Bronchial epithelial cell (primary cell): Measurements from ENCODE around the gene PC. TPM values are rescaled to one million over a fixed set of nuclear protein-coding genes. Genes with fewer than 3 reads are reported as not detected.

Source experiments
- DNase-seq: peaks from one replicate; pipeline ENCODE4 v3.0.0-alpha.2; 2010; ENCODE audit warnings: low read depth
- FAIRE-seq: peaks from 2 replicates; lab custom pipeline; 2011; peaks lifted over from hg19 to GRCh38; lab: Jason Lieb, UNC
- H3K27me3 ChIP-seq: 2 replicates; pipeline ENCODE4 v1.5.1; 2011; ENCODE audit warnings: low read length; ENCODE audit not compliant: control insufficient read depth, insufficient read depth
- H3K36me3 ChIP-seq: 2 replicates; pipeline ENCODE4 v1.5.1; 2011; ENCODE audit warnings: low read length; ENCODE audit not compliant: control insufficient read depth, insufficient read depth
- H3K4me3 ChIP-seq: 2 replicates; pipeline ENCODE4 v1.5.1; 2011; ENCODE audit warnings: mild to moderate bottlenecking, low read depth, low read length, control low read depth
- total RNA-seq: library from RNA; depleted of rRNA; stranded (reverse); fragments of >200 nt; gene quantifications from 2 replicates; pipeline ENCODE4 v1.2.1, GENCODE V29; 2014
- TF ChIP-seq, protein P1 (sequence below): IDR thresholded peaks from 2 replicates; pipeline ENCODE4 v1.5.1; 2011; ENCODE audit warnings: mild to moderate bottlenecking, moderate library complexity, low read length, control low read depth, inconsistent platforms; ENCODE audit not compliant: insufficient read depth, severe bottlenecking

Gene PC
- total RNA-seq, 1 donor from 2014 or later: 14.2 TPM

DNA sequence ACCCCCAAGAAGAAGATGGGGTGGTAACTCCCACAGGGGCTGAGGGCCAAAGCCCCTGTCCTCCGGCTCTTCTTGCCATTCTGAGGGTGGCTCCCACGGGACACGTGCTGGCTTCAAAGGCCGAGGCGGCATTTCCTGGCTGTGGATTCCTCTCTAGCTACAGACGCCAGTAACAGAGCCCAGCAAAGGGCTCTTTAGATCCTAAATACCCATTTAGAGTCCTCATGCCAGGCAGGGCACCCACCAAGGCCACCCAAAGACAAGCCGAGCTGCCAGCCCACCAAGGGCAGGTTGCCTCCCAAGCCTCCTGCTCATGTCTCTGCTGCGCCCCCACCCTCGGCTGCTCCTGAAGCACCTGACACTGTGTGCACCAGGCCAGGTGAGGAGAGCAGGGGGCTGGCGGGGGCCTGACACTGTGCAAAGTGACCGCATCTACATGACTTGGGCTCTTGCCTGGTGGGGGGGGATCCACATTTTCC lies 95.6 kb downstream of the PC start:
- H3K4me3 ChIP-seq: no peak overlapping the region
- no peaks in the 10 kb centered on the region for H3K27me3 ChIP-seq
- TF ChIP-seq, protein P1, sequence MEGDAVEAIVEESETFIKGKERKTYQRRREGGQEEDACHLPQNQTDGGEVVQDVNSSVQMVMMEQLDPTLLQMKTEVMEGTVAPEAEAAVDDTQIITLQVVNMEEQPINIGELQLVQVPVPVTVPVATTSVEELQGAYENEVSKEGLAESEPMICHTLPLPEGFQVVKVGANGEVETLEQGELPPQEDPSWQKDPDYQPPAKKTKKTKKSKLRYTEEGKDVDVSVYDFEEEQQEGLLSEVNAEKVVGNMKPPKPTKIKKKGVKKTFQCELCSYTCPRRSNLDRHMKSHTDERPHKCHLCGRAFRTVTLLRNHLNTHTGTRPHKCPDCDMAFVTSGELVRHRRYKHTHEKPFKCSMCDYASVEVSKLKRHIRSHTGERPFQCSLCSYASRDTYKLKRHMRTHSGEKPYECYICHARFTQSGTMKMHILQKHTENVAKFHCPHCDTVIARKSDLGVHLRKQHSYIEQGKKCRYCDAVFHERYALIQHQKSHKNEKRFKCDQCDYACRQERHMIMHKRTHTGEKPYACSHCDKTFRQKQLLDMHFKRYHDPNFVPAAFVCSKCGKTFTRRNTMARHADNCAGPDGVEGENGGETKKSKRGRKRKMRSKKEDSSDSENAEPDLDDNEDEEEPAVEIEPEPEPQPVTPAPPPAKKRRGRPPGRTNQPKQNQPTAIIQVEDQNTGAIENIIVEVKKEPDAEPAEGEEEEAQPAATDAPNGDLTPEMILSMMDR: no peak
- no peak for FAIRE-seq
- no peak for DNase-seq
- H3K36me3 ChIP-seq: peaks cover 22% of the 10 kb centered on the region

DNA sequence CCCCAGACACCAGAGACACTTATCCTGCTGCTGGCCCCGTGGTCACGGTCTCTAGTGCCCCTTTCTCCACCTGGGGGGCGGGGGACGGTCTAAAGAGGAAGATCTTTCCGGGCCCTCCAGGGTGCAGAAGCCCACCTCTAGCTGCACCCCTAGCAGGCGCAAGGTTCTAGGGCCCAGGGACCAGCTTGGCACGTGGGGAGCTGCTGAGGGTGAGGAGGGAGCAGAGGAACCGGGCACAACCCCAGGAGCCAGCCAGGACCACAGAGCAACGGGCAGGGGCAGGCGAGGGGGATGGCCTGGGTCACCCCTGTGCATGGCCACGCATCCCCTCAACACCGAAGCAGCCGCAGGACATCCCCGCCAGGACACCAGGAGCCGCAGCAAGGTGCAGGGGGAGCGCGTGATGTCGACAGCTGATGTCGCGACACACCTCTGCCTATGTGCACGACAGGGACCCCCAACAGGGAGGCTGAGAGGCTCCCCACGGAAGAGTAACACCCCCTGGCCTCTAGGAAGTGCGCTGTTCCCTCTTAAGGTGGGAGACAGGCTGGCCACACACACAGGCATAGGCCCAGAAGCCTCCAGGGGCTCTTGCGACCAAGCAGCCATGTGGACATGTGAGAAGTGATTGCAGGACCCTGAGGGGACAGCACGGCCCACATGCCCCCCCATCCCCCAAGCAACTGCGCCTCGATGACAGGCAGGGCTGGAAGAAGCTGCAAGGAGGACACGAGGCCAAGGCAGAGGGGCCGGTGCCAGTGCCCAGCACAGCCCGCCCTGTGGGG lies 96.2 kb downstream of the PC start:
- FAIRE-seq: no peak
- DNase-seq: no peak
- Histone ChIP-seq H3K4me3 (no peak overlapping the region), H3K36me3 (peaks cover 19% of the 10 kb centered on the region), H3K27me3 (no peaks in the 10 kb centered on the region)
- TF ChIP-seq, protein P1: no peak

DNA sequence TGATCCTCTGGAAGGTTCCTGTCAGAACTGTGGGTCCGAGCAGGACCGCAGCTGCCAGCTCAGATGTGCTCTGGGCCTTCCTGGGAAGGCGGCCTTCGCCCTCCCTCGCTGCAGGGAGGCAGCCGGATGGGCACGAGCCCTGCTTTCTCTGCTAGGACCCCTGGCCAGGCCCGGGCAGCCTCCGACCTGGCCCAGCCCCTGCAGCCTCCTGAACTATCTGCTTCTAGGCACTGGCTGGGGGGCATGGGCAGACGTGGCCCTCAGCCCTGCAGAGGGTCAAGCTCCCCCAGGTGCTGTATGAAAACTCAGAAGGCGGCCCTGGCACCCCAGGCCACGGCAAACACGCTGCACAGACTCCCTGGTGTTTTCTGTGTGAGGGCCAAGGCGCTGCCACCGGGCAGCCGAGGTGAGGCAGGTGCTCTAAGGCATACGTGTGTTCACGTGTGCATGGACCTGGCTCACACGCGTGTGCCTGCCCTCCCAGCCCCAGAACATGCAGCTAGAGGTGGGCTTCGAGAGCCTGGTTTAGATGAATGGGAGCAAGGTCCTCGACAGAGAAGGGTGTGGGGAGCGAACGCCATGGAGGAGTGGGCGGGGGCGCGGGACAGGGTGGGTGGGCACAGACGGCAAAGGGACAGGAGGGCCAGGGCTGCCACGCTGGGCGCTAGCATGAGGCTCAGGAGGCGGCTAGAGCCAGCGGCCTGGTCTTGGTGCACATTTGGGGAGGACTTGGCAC lies 97.0 kb downstream of the PC start:
- no peaks in the 10 kb centered on the region for H3K27me3 ChIP-seq
- TF ChIP-seq, protein P1: no peak
- DNase-seq (no peak), FAIRE-seq (no peak)
- H3K36me3 ChIP-seq: peaks cover 19% of the 10 kb centered on the region
- H3K4me3 ChIP-seq: no peak overlapping the region

DNA sequence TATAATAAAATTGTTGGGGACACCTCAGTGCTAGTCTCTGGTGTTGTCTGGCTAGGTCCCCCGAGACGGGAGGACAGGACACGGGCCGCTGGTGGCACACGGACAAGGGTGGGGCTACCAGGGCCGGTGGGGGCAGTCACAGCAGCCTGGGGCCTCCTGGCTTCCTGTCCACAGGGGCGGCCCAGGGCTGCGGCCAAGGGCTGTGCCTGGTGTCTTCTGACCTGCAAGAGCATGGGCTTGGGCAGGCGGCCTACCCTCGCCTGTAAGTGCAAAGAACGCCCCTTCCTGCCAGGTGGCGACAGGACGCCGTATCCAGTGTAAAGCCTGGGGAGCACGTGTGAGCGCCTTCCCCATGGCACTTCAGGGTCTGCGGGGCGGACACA lies 97.7 kb downstream of the PC start:
- H3K36me3 ChIP-seq: peaks cover 14% of the 10 kb centered on the region
- DNase-seq (no peak), FAIRE-seq (no peak)

DNA sequence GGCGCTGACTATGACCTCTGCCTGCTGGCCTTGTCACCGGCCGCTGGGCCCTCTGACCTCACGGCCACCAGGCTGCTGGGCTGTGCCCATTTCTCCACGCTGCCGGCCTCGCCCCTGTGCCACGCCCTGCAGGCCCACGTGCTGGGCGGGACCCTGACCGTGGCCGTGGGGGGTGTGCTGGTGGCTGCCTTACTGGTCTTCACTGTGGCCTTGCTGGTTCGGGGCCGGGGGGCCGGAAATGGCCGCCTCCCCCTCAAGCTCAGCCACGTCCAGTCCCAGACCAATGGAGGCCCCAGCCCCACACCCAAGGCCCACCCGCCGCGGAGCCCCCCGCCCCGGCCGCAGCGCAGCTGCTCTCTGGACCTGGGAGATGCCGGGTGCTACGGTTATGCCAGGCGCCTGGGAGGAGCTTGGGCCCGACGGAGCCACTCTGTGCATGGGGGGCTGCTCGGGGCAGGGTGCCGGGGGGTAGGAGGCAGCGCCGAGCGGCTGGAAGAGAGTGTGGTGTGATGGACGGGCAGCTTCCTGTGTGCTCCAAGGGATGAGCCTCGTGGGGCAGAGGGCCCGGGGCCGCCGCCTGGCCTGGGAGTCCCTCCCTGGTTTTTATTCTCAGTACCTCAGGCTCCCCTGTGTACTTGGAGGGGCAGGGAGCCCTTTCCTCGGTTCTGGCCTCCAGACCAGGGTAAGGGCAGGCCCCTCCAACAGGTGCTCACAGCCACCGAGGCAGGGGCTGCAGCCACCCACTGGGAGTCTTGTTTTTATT lies 98.3 kb downstream of the PC start:
- no peak for DNase-seq
- no peaks in the 10 kb centered on the region for H3K27me3 ChIP-seq
- TF ChIP-seq, protein P1: no peak
- H3K4me3 ChIP-seq: no peak overlapping the region
- no peak for FAIRE-seq
- H3K36me3 ChIP-seq: peaks cover 14% of the 10 kb centered on the region

More for the DNA sequence above, 97.7 kb downstream of the PC start:
- H3K27me3 ChIP-seq: no peaks in the 10 kb centered on the region
- TF ChIP-seq, protein P1: no peak
- H3K4me3 ChIP-seq: no peak overlapping the region
